DMS79 treated with DMSO at 0.1 percent for 48 hours (cell line): ENCODE measurements around the gene TMEM184A.
"Not testable (repeated sequence)": the region's sequence is repeated elsewhere in the genome, so short reads cannot be mapped to it uniquely, and the experiment has no call there.

Source experiments
- DNase-seq: peaks from one replicate; lab custom pipeline; 2025; lab: John Stamatoyannopoulos, UW

TMEM184A gene

GRCh38 chr7:1590476-1590875 lies 34.5 kb upstream of the TMEM184A start:
- DNase-seq, result no peak

GRCh38 chr7:1588978-1589377 lies 33.0 kb upstream of the TMEM184A start:
- DNase-seq, result no peak

- no peak for DNase-seq
Observed at GRCh38 chr7:1587738-1588137, 31.7 kb upstream of the TMEM184A start.

- DNase-seq, result peak; percentile 4
Observed at GRCh38 chr7:1586827-1587705, 31.1 kb upstream of the TMEM184A start.

GRCh38 chr7:1586126-1586826 lies 30.3 kb upstream of the TMEM184A start:
- no peak for DNase-seq

- DNase-seq, result no peak
Observed at GRCh38 chr7:1585142-1585981, 29.4 kb upstream of the TMEM184A start.

GRCh38 chr7:1584700-1585099 lies 28.7 kb upstream of the TMEM184A start:
- DNase-seq, result no peak

GRCh38 chr7:1583241-1583930 lies 27.4 kb upstream of the TMEM184A start:
- not testable (repeated sequence) for DNase-seq

- no peak for DNase-seq
Observed at GRCh38 chr7:1580422-1581030, 24.5 kb upstream of the TMEM184A start.

GRCh38 chr7:1579481-1580421 lies 23.7 kb upstream of the TMEM184A start:
- DNase-seq, result peak; percentile 28

- no peak for DNase-seq
Observed at GRCh38 chr7:1578513-1578912, 22.5 kb upstream of the TMEM184A start.

GRCh38 chr7:1576521-1577253 lies 20.7 kb upstream of the TMEM184A start:
- DNase-seq, result no peak

- no peak for DNase-seq
Observed at GRCh38 chr7:1575809-1576208, 19.8 kb upstream of the TMEM184A start.

- no peak for DNase-seq
Observed at GRCh38 chr7:1572111-1572822, 16.3 kb upstream of the TMEM184A start.

GRCh38 chr7:1569833-1570632 lies 14.0 kb upstream of the TMEM184A start, which contains the start of gene PSMG3:
Gene PSMG3, minus strand, starts transcription at chr7:1570032. Its CDS starts 693 bp downstream, at chr7:1569339.
- peak; percentile 61 for DNase-seq

GRCh38 chr7:1569440-1569832 lies 13.4 kb upstream of the TMEM184A start:
- DNase-seq, result no peak

- DNase-seq, result no peak
Observed at GRCh38 chr7:1569016-1569415, 13.0 kb upstream of the TMEM184A start.
